ENCODE measurements around the gene HIVEP1.

DNA sequence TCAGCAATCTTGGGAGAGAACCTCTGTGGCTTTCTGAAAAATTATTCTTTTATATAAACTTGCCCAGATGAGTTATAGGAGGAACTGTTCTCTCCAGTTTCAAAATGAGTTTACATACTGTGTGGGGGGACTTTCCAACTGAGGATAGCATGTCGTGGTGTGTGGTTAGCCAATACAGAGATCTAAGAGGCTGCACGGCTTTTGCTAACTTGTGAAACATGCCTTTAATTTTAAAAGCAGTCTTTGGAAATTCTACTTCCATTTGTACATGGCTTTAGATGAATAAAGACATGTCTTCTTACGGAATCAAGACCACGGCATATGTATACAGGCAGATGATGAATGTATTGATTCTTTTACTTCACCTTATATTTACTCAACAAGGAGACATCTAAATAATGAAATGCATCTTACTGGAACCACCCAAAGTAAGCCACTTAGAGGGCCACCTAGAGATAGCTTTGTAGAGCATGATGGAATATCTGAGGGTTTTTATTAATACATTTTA lies 39.8 kb downstream of the HIVEP1 start:
- no peak for TF ChIP-seq ZC3H10 (CRISPR knock-in tag; IDR thresholded peaks at IDR 0.05)
- no peak for TF ChIP-seq ZFP3 (CRISPR knock-in tag; IDR thresholded peaks at IDR 0.05)
- TF ChIP-seq ZNF70 (CRISPR knock-in tag; IDR thresholded peaks at IDR 0.05) = no peak
